ENCODE data around the gene AKR1C1.

DNA sequence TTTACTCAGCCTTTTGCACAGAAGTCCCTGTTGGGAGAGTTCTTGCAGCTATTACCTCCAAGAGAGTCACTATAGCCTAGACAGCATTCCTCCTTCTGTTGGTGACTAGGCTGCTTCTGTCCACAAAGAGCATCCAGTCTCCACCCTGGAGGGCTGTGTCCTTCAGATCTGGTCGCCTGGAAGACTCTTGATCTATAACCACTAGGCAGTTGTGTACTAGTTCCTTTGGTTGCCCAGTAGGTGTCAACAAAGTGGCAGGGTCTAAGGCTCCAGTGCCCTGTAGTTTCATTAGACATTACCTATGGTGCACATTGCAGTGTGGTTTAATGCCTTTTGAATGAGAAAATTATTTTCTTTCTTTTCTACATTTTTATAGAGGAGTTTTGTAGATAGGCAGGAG is 51.7 kb downstream of the AKR1C1 start:
- TF ChIP-seq EZH2 (IDR thresholded peaks at IDR 0.05) (no peak), POLR2AphosphoS5 (IDR thresholded peaks at IDR 0.05; ENCODE audit: borderline replicate concordance, low read depth, low read length) (no peak)

All from SK-N-MC (cell line).